C4-2B (cell line): ENCODE results near the gene WRAP73.

Experiments used
- CTCF ChIP-seq: fragments of 450-650 bp; conservative IDR thresholded peaks from 2 replicates; pipeline ENCODE4 v1.5.1; 2017; ENCODE audit warnings: mild to moderate bottlenecking
- ZFX ChIP-seq: fragments of 450-650 bp; IDR thresholded peaks from 2 replicates; pipeline ENCODE4 v1.6.1; 2017

- TF ChIP-seq CTCF (no peak), ZFX (no peak)
Measured at GRCh38 chr1:3632716-3633343, 17.1 kb downstream of the WRAP73 start.
